ENCODE data around the gene GCGR. TPM values are rescaled to one million over a fixed set of nuclear protein-coding genes. Genes with fewer than 3 reads are reported as not detected.

GCGR gene
- total and polyA plus RNA-seq, 2 of the 13 experiments (the other 11 are each of a cell fraction or from before 2014, with no cell fraction given): 0.04 to 0.13 TPM

GRCh38 chr17:81814748-81815645 is 11.0 kb downstream of the GCGR start (continued):
- TF ChIP-seq ARID4A (CRISPR knock-in tag; IDR thresholded peaks at IDR 0.05; ENCODE audit: borderline replicate concordance): peak; percentile 18; the same call in 1 of the 2 replicates
- TF ChIP-seq MNT (IDR thresholded peaks at IDR 0.05): no peak
- peak; percentile 57; the same call in 1 of the 2 replicates for TF ChIP-seq HMG20A (CRISPR knock-in tag; IDR thresholded peaks at IDR 0.05; ENCODE audit: borderline replicate concordance)
- no peak for TF ChIP-seq IRF2 (CRISPR knock-in tag; IDR thresholded peaks at IDR 0.05)
- peak; percentile 59; the same call in 1 of the 2 replicates for TF ChIP-seq ZNF724P (CRISPR knock-in tag; IDR thresholded peaks at IDR 0.05; ENCODE audit: borderline replicate concordance)
- no peak for TF ChIP-seq ZNF576 (CRISPR knock-in tag; IDR thresholded peaks at IDR 0.05)
- TF ChIP-seq TCF7 (IDR thresholded peaks at IDR 0.05; ENCODE audit: low read depth): no peak
- no peak for TF ChIP-seq PHF5A (CRISPR knock-in tag; IDR thresholded peaks at IDR 0.05; ENCODE audit: low read depth, unreplicated experiment)
- no peak for TF ChIP-seq GTF2F1 (IDR thresholded peaks at IDR 0.05; ENCODE audit: low read length)
- TF ChIP-seq ZNF275 (CRISPR knock-in tag; IDR thresholded peaks at IDR 0.05; ENCODE audit: borderline replicate concordance): no peak
- TF ChIP-seq SYNCRIP (IDR thresholded peaks at IDR 0.05; ENCODE audit: insufficient read depth, low read depth, low read length): no peak
- no peak for TF ChIP-seq DZIP1 (CRISPR knock-in tag; IDR thresholded peaks at IDR 0.05)
- no peak for TF ChIP-seq ZNF619 (CRISPR knock-in tag; IDR thresholded peaks at IDR 0.05)
- TF ChIP-seq ZNF784 (CRISPR knock-in tag; IDR thresholded peaks at IDR 0.05; ENCODE audit: borderline replicate concordance): no peak
- no peak for TF ChIP-seq DNMT1 (CRISPR knock-in tag; IDR thresholded peaks at IDR 0.05)
- no peak for TF ChIP-seq POLR2AphosphoS5 (IDR thresholded peaks at IDR 0.05; ENCODE audit: low read depth, low read length)
- TF ChIP-seq ZNF136 (CRISPR knock-in tag; IDR thresholded peaks at IDR 0.05; ENCODE audit: low read depth): no peak

All from HepG2 (cell line).